K562 (cell line): ENCODE data around the gene RNF31. TPM values are rescaled to one million over a fixed set of nuclear protein-coding genes. Genes with fewer than 3 reads are reported as not detected.
A peak's percentile ranks its signal among the peaks of the same experiment; 100 is the strongest.

ENCODE experiments used
- HBP1 ChIP-seq: fragments of 450-650 bp; formaldehyde crosslinking; IDR thresholded peaks from 2 replicates; pipeline ENCODE4 v1.4.0; 2022; ENCODE audit warnings: missing genetic modification characterization
- MBD2 ChIP-seq: sonication (generic); IDR thresholded peaks from 2 replicates; pipeline ENCODE4 v1.6.1; 2016; ENCODE audit warnings: low read depth, borderline replicate concordance
- PPARD ChIP-seq: fragments of 250-450 bp; sonication (Bioruptor Pico); IDR thresholded peaks from 2 replicates; pipeline ENCODE4 v1.8.0; 2022; ENCODE audit warnings: inconsistent platforms, mild to moderate bottlenecking, moderate library complexity
- RBFOX2 ChIP-seq: fragments of 200-400 bp; formaldehyde crosslinking; IDR thresholded peaks from 2 replicates; pipeline ENCODE4 v1.6.1; 2017; ENCODE audit warnings: low read depth, mild to moderate bottlenecking, low read length, moderate library complexity
- SAP30 ChIP-seq: fragments of 200-600 bp; sonication (generic); IDR thresholded peaks from 2 replicates; pipeline ENCODE4 v1.6.1; 2012; ENCODE audit warnings: borderline replicate concordance, low read depth, mild to moderate bottlenecking, moderate library complexity, low read length, control low read depth, inconsistent platforms; ENCODE audit not compliant: insufficient read depth, poor library complexity, severe bottlenecking
- VEZF1 ChIP-seq: fragments of 200-800 bp; sonication (Bioruptor generic); IDR thresholded peaks from 2 replicates; pipeline ENCODE4 v1.6.1; 2017; ENCODE audit warnings: missing genetic modification characterization, missing compliant biosample characterization
- ZNF407 ChIP-seq: fragments of 450-650 bp; IDR thresholded peaks from 2 replicates; pipeline ENCODE4 v1.6.1; 2016; ENCODE audit warnings: low read depth
- ZNF584 ChIP-seq: fragments of 200-800 bp; sonication (Bioruptor generic); IDR thresholded peaks from 2 replicates; pipeline ENCODE4 v1.6.1; 2016; ENCODE audit warnings: low read depth, mild to moderate bottlenecking, missing genetic modification characterization, missing compliant biosample characterization
- ZNF592 ChIP-seq: fragments of 450-650 bp; IDR thresholded peaks from 2 replicates; pipeline ENCODE4 v1.6.1; 2017; ENCODE audit warnings: antibody characterized with exemption, mild to moderate bottlenecking
- polyA plus RNA-seq, 8 experiments: library from polyadenylated mRNA; depleted of rRNA in 4 of 8; stranded (reverse) in 5 of 8; unstranded in 3 of 8; fragments of >200 nt; fragmentation: Nextera tagmentation in 2 of 8; fragmentation: Illumina TruSeq in 1 of 8; extraction: Ambion mirVana in 2 of 8; extraction: Trizol in 1 of 8; gene quantifications; 2 replicates each; pipeline versions ENCODE4 v1.2.1 to v1.2.3, GENCODE V29; 2011 to 2014; ENCODE audit warnings: inconsistent platforms in 1 of 8, missing spikeins in 1 of 8
- total RNA-seq, 7 experiments: library from RNA; depleted of rRNA in 6 of 7; stranded (reverse); fragments of >200 nt in 6 of 7; fragmentation: Illumina TruSeq in 2 of 7; extraction: Trizol in 2 of 7; gene quantifications; 2 replicates each; pipeline versions ENCODE4 v1.2.1 to v1.2.3, GENCODE V29; 2011 to 2021; ENCODE audit warnings: low replicate concordance in 1 of 7

RNF31 gene
- total and polyA plus RNA-seq, 9 of the 15 experiments (the other 6 are each of a cell fraction or from before 2014, with no cell fraction given) = 3.1 to 47.6 (median 19.1) TPM

GRCh38 chr14:24195186-24196070, 48.1 kb downstream of the RNF31 start, which contains the start of gene TM9SF1 (continued):
- peak; percentile 18; the same call in 1 of the 2 replicates for TF ChIP-seq ZNF407
- TF ChIP-seq PPARD (CRISPR knock-in tag) = no peak
- peak; percentile 61 for TF ChIP-seq VEZF1 (CRISPR knock-in tag)
- TF ChIP-seq SAP30 = peak; percentile 48
- TF ChIP-seq ZNF584 = no peak
- TF ChIP-seq RBFOX2 = peak; percentile 97
- TF ChIP-seq ZNF592 = no peak
- no peak for TF ChIP-seq HBP1 (CRISPR knock-in tag)
- TF ChIP-seq MBD2 = peak; percentile 59
